HG02763 (cell line): ENCODE results near the gene PSMD13.

Experiments
- ATAC-seq: cut with Tn5 transposase; IDR thresholded peaks from one replicate; pipeline ENCODE4 v1.9.1; 2021; ENCODE audit warnings: mild to moderate bottlenecking, moderate library complexity; ENCODE audit not compliant: unreplicated experiment

Gene PSMD13

GRCh38 chr11:203945-204586, 32.7 kb upstream of the PSMD13 start:
- no peak for ATAC-seq

- ATAC-seq, result no peak
Measured at GRCh38 chr11:204587-205109, 32.1 kb upstream of the PSMD13 start.

- ATAC-seq, result no peak
Measured at GRCh38 chr11:205221-206001, 31.4 kb upstream of the PSMD13 start.

- ATAC-seq, result no peak
Measured at GRCh38 chr11:206002-206384, 30.8 kb upstream of the PSMD13 start.

- ATAC-seq, result peak; percentile 3
Measured at GRCh38 chr11:206526-207207, 30.1 kb upstream of the PSMD13 start.

- ATAC-seq, result peak; percentile 77
Measured at GRCh38 chr11:207208-207862, 29.4 kb upstream of the PSMD13 start, which contains the start of the genes BET1L and RIC8A. BET1L (minus strand) TSS chr11:207399; CDS start chr11:207321, 78 bp downstream. RIC8A (plus strand) TSS chr11:207708; CDS start chr11:208855, 1,147 bp downstream.

GRCh38 chr11:207863-208180, 29.0 kb upstream of the PSMD13 start:
- no peak for ATAC-seq

- peak; percentile 33 for ATAC-seq
Measured at GRCh38 chr11:208181-208916, 28.4 kb upstream of the PSMD13 start.

GRCh38 chr11:208917-209260, 27.9 kb upstream of the PSMD13 start:
- no peak for ATAC-seq

- ATAC-seq, result no peak
Measured at GRCh38 chr11:209275-210121, 27.3 kb upstream of the PSMD13 start.

- no peak for ATAC-seq
Measured at GRCh38 chr11:210122-210802, 26.5 kb upstream of the PSMD13 start.

- no peak for ATAC-seq
Measured at GRCh38 chr11:210803-211180, 26.0 kb upstream of the PSMD13 start.

- no peak for ATAC-seq
Measured at GRCh38 chr11:211295-211694, 25.5 kb upstream of the PSMD13 start.

- no peak for ATAC-seq
Measured at GRCh38 chr11:211741-212140, 25.0 kb upstream of the PSMD13 start.

- ATAC-seq, result no peak
Measured at GRCh38 chr11:212150-213100, 24.4 kb upstream of the PSMD13 start.

- no peak for ATAC-seq
Measured at GRCh38 chr11:213111-213510, 23.7 kb upstream of the PSMD13 start.

GRCh38 chr11:214083-214482, 22.7 kb upstream of the PSMD13 start:
- ATAC-seq, result no peak

GRCh38 chr11:215581-216037, 21.2 kb upstream of the PSMD13 start:
- ATAC-seq, result no peak
